MCF 10A (cell line): Measurements from ENCODE around the gene BCAR3. TPM values are rescaled to one million over a fixed set of nuclear protein-coding genes. Genes with fewer than 3 reads are reported as not detected.
"Not testable (repeated sequence)": the region's sequence is repeated elsewhere in the genome, so short reads cannot be mapped to it uniquely, and the experiment has no call there.

Source experiments
- BruUV-seq: library from RNA; stranded (reverse); fragments of 400-500 nt; replicated peaks from 2 replicates; lab custom pipeline; 2021; lab: Mats Ljungman, UMichigan
- CTCF ChIA-PET: fragments of 300-600 bp; sonication (Branson Sonifier 250); formaldehyde crosslinking; extraction: SDS; loops from one replicate; lab custom pipeline; 2021; ENCODE audit warnings: antibody characterized with exemption, inconsistent platforms; lab: Yijun Ruan, JAX
- POLR2A ChIA-PET: fragments of 300-600, 350-650 bp; sonication (Branson Sonifier 250); formaldehyde crosslinking; extraction: SDS; loops from one replicate; lab custom pipeline; 2020; ENCODE audit warnings: antibody characterized with exemption, inconsistent platforms; lab: Yijun Ruan, JAX
- DNase-seq: peaks from one replicate; pipeline ENCODE4 v3.0.0-alpha.2; 2018; ENCODE audit not compliant: unreplicated experiment
- H3K27ac Mint-ChIP-seq: one replicate; pipeline ENCODE4 v1.8.0; 2022; ENCODE audit warnings: mild to moderate bottlenecking, low read depth, mixed read lengths; ENCODE audit not compliant: unreplicated experiment
- H3K27me3 Mint-ChIP-seq: one replicate; pipeline ENCODE4 v1.8.0; 2022; ENCODE audit warnings: mixed read lengths; ENCODE audit not compliant: insufficient read depth, unreplicated experiment
- H3K36me3 Mint-ChIP-seq: one replicate; pipeline ENCODE4 v1.8.0; 2022; ENCODE audit warnings: mild to moderate bottlenecking, moderate library complexity, mixed read lengths; ENCODE audit not compliant: insufficient read depth, unreplicated experiment
- H3K4me1 Mint-ChIP-seq: one replicate; pipeline ENCODE4 v1.8.0; 2022; ENCODE audit warnings: mixed read lengths; ENCODE audit not compliant: insufficient read depth, unreplicated experiment
- H3K4me3 Mint-ChIP-seq: one replicate; pipeline ENCODE4 v1.8.0; 2022; ENCODE audit warnings: mild to moderate bottlenecking, moderate library complexity, mixed read lengths; ENCODE audit not compliant: unreplicated experiment
- H3K9me3 Mint-ChIP-seq: one replicate; pipeline ENCODE4 v1.8.0; 2022; ENCODE audit warnings: mixed read lengths; ENCODE audit not compliant: unreplicated experiment
- CTCF ChIP-seq: fragments of 200-600 bp; IDR thresholded peaks from one replicate; pipeline ENCODE4 v1.8.0; 2022; ENCODE audit warnings: antibody characterized with exemption, mild to moderate bottlenecking; ENCODE audit not compliant: unreplicated experiment
- intact Hi-C: fragments of 100-400 bp; cut with micrococcal nuclease; formaldehyde crosslinking; loops from 2 replicates; pipeline ENCODE4 v1.14.1; 2022
- total RNA-seq: library from RNA; stranded (reverse); gene quantifications from 2 replicates; pipeline ENCODE4 v1.2.3, GENCODE V29; 2022

Gene BCAR3
- total RNA-seq, 1 experiment from 2014 or later: 130 TPM

DNA sequence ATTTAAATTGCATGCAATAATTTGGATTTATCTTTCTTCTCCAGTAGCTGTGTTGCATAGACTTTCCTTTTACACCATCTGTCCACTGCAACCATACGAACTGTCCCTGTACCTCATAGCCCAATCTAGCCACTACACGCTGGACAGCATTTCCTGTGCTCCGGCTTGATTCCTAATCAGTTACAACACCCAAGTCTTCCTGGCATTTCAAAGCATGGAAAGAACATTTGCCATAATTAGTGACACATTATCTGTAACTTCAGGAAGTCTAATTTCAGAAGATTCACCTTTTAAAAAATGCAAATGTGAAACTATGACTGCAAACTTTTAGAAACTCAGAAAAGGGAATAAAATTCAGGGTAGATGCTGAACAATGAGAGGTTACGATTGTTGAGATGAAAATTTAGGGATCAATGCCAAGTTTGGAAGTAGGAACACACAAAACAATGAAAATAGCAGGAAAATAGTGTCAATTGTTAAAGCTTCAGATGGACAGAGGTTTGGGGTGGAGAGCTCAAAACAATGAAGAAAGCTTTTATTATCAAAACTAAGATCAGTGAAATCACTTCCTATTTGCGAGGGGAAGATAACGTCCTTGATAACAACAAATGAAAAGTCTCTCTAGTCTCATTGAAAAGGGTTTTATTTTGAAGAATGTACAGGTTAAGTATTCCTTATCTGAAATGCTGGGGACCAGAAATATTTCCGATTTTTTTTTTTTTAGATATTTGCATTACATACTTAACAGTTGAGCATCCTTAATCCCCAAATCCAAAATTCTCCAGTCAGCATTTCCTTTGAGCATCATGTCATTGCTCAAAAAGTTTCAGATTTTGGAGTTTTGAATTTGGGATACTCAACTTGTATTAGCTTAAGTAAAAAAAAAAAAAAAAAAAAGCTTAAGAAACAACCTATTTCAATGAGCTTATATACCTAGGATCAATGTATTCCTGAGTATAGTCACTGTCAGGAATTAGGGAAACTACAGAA lies 126.5 kb downstream of the BCAR3 start:
- ChIA-PET POLR2A (interaction anchor here (0.6 to 4.7 kb wide), 16 partner anchors 8 to 461 kb away, joined by 3 to 47 read pairs (median 4); partner anchors contain the start of gene FNBP1L), CTCF (interaction anchor here (0.6 to 1.2 kb wide), 7 partner anchors 10 to 289 kb away, joined by 3 to 4 read pairs (median 3); no protein-coding TSS in a partner anchor)
- DNase-seq: no peak
- Mint-ChIP-seq H3K9me3 (no peaks in the 10 kb centered on the region), H3K4me1 (peaks cover 53% of the 10 kb centered on the region), H3K27me3 (no peaks in the 10 kb centered on the region), H3K27ac (peak overlapping the region; percentile 71), H3K36me3 (peaks cover 65% of the 10 kb centered on the region), H3K4me3 (peak overlapping the region; percentile 20)
- no TSS peak for BruUV-seq
- intact Hi-C loops: loop anchor here (1.0 kb wide), 1 partner anchor 106 kb away; no protein-coding TSS in a partner anchor
- no peak for TF ChIP-seq CTCF

DNA sequence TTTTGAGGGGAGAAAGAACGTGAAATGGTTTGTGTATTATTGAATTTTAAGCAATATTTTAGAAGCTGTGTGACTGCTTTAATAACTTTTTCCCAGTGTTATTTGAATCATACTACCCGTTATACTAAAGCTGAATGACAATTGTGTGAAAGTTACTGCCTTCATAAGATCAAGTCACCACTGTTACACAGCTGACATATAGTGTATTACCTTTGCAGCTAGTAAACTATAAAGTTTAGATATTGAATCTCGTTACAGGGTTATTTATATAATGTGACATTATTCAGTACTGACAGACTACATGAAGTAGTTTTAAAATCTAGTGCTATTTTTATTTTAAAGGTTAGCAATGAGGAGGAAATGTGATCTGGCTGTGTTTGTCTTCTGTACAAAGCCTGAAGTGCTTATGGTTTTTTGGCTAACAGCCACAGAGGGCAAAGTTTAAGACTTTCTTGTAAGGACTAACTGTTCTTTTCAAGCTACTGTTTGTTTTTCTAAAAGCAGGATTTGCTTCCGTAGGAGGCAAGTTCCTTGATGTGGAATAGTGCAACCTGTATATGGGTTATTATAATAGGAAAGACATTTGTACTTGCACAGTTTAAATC lies 127.6 kb downstream of the BCAR3 start:
- H3K4me3 Mint-ChIP-seq: peak overlapping the region; percentile 44
- ChIA-PET CTCF (interaction anchor here (1.2 to 1.4 kb wide), 3 partner anchors 12 to 16 kb away, joined by 3 to 4 read pairs (median 3); no protein-coding TSS in a partner anchor), POLR2A (interaction anchor here (1.9 to 4.7 kb wide), 4 partner anchors 14 to 106 kb away, joined by 5 to 47 read pairs (median 11); partner anchors contain the start of gene FNBP1L)
- peaks cover 62% of the 10 kb centered on the region for H3K36me3 Mint-ChIP-seq
- peaks cover 53% of the 10 kb centered on the region for H3K4me1 Mint-ChIP-seq
- intact Hi-C loops, H3K27me3 Mint-ChIP-seq, H3K9me3 Mint-ChIP-seq: not testable (repeated sequence)
- DNase-seq: peak; percentile 70
- TSS peak; percentile 33 for BruUV-seq
- peak overlapping the region; percentile 71 for H3K27ac Mint-ChIP-seq

- Mint-ChIP-seq H3K27ac (peak overlapping the region; percentile 62), H3K4me3 (peak overlapping the region; percentile 32)
Measured at GRCh38 chr1:93552741-93553455, 128.7 kb downstream of the BCAR3 start.

More at GRCh38 chr1:93552741-93553455, 128.7 kb downstream of the BCAR3 start:
- Mint-ChIP-seq H3K9me3 (no peaks in the 10 kb centered on the region), H3K36me3 (peaks cover 66% of the 10 kb centered on the region), H3K4me1 (peaks cover 50% of the 10 kb centered on the region), H3K27me3 (no peaks in the 10 kb centered on the region)
- DNase-seq: peak; percentile 80
- ChIA-PET CTCF (interaction anchor here (0.7 to 1.9 kb wide), 7 partner anchors 13 to 292 kb away, joined by 3 to 8 read pairs (median 3); partner anchors contain the start of gene FNBP1L), POLR2A (interaction anchor here (0.5 to 4.7 kb wide), 22 partner anchors 9 to 338 kb away, joined by 3 to 47 read pairs (median 4); partner anchors contain the start of gene FNBP1L)
- BruUV-seq: no TSS peak
- intact Hi-C loops: no loop called here
- TF ChIP-seq CTCF: no peak
